Kidney capillary endothelial cell (primary cell): Measurements from ENCODE around the gene PKIG.

ENCODE experiments used
- DNase-seq: peaks from one replicate; pipeline ENCODE4 v3.0.0-alpha.2; 2018; ENCODE audit warnings: low spot score

Gene PKIG

DNA sequence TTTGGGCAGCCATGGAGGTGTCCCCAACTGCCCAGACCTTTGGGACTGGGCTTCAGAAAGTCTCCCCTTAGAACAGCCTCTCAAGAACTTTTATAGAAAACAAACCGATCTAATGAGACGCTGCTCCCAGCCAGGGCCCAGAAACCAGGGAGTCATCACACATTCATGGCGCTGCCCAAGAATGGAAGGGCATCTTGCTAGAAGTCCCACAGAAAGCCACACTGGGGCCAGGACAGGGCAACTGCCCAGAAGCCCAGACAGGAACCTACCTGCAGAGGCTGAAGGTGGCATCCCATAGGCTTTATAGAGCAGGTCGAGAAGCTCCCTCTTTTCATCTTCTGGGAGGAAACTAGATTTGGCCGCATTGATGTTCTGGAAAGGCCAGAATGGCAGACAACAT is 37.7 kb downstream of the PKIG start:
- no peak for DNase-seq

DNA sequence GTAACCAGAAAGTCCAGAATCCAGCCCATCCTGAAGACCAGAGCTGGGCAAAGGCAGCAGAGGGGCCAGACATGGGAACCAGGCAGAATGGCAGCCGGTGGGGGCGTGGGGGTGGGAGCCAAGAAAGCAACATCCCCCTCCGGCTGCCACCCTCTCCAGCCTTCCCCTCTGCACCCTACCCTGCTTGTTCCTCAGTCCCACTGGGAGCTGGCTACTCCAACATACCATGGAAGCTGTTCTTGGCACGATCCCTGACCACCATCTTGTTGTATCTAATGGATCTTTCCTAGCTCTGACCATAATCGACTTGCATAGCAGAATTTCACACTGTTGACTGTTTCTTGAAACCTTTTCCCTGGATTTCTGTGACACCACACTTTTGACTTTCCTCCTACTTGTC is 38.9 kb downstream of the PKIG start:
- DNase-seq = no peak

DNA sequence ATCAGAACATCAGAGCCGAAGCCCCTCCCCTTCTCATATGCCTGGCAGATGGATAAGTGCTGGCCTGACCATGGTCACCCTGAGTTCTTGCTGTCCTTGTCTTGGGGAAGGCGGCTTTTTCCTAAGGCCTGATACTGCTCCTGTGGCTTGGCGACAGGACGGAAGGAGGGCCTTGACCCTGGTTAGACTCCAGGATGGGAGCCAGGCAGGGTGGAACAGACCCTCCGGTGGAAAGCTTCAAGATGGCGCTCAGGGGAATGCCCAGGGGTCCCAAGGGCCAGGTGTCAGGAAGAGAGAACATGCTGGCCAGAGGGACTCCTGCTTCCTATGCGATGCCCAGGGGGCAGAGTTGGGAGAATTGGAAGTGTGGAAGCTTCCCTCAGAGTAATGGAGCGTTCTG is 39.6 kb downstream of the PKIG start:
- no peak for DNase-seq

DNA sequence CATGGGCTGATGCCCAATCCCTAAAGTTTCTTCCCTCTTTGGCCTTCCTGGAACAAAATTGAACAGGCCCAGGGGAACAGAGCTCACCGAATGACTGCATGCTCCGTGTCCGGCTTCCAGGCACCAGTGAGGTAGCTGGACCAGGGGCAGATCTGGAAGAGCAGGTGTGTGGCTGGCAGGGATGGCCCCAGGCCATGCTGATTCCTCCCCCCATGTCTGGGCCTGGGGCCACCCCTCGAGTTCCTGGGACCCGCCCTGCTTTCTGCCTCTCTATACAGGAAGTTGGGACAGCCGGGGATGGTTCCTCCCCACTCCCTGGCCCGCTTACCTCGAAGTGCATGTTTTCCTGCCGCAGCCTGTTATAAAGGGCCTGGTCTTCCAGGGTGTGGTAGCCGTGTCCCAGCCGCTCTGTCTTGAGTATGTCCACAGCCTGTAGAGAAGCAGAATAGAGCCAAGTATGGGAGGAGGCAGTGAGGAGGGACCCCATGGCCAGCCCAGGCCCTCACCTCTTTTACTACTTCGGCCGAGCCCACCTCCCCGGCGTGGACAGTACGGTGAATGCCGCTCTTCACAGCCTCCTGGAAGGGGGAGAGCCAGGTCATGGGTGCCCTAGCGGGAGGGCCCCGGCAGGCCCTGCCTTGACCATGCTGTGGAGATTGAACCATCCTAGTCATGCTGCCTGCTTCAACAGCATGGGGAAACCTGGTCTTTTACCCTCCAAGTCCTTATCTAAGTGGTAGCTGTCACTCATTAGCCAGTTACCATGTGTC is 40.3 kb downstream of the PKIG start:
- DNase-seq = no peak

DNA sequence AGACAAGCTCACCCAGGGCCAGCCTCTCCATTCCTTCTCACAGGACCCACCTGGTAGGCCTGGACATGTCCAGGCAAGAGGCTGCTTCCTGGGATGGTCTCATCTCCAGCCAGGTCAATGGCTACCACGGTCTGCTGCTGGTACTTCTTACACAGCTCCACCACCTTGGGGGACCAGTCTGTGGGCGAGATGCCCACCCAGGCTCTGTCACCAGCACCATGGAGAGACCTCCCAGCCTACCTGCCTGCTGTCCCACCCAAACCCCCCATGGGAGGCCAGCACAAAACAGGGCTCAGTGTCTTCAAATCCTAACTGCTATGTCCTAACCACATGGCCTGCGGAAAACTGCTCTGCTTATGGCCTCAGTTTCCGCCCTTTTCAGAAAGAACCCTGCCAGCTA is 41.8 kb downstream of the PKIG start:
- no peak for DNase-seq

DNA sequence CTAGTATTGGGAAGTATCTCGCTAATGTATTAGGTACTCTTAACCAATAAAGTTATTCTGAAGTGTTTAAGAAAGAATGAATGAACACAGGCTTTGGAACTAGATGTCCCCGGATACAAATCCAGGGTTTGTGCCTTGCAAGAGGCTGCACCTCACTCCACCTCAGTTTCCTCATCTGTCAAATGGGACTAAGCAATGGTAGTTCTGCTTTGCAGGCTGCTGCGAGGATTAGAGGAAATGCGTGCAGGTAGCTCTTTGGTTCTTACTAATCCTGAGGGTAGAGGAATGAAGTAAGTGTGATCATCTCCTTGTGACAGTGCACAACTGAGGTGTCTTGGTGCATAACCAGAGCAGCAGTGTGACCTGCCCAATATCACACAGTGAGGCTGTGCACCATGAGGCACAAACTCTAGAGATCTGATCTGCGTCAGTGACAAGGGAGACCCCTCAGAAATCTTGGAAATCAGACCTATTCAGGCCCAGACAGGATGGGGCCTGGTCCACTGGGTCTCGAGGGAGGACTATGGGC is 42.4 kb downstream of the PKIG start:
- no peak for DNase-seq

DNA sequence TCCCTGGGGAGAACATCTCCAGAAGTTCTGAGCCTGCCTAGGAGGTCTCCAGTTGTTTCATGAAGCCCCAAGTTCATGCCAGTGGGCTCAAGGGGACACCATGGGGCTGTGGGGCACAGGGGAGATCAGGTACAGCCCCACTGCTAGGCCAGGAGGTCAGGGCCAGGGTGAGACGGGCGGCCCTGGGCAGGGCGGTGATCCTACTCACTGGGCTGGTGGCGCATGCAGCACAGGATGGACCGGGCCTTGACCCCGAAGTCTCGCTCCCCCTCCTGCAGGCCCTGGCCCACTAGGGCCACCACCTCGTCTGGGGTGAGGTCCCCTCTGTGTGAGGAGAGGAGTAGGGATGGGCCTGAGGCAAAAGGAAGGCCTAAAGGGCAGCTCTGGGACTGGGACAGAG is 43.0 kb downstream of the PKIG start:
- no peak for DNase-seq

DNA sequence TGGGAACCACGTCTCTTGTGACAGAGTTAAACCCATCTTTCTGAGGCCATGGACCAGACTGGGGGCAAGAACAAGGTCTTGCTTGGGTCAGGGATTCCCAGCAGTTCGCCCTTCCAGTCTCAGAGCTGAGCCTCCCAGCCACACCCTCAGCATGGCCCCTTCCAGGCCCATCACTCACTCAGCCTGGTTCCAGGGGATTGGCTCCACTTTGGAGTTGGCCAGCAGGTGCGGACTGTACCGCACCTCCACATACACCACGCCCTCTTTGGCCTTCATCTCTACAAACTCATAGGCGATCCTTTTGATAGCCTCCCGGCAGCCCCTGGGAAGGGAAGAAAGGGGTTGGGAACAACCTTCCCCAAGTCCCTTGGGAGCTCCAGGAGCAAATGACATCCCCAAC is 43.9 kb downstream of the PKIG start:
- no peak for DNase-seq

DNA sequence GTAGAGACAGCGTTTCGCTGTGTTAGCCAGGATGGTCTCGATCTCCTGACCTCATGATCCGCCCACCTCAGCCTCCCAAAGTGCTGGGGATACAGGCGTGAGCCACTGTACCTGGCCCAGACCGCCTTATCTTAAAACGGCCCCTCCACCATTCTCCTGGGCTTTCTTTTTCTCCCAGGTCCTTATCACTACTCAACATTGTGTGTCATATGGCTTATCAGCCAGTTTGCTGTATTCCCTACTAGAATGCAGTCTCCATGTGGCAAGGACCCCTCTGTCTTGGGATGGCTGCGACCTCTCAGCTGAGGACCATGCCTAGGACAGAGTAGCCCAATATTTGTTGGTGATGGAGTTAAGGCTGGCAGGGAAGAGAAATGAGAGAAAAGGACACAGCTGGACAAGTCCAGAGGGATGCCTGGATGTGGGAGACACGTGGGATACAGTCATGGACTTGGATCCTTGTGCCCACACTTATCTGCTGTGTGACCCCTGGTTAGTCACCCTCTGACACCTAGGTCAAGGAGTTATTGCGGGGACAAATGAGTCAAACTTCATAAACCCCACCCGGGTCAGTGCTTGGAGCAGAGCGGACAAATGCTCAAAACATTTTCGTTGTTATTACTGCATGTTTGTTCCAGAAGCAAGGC is 45.1 kb downstream of the PKIG start:
- DNase-seq = no peak

DNA sequence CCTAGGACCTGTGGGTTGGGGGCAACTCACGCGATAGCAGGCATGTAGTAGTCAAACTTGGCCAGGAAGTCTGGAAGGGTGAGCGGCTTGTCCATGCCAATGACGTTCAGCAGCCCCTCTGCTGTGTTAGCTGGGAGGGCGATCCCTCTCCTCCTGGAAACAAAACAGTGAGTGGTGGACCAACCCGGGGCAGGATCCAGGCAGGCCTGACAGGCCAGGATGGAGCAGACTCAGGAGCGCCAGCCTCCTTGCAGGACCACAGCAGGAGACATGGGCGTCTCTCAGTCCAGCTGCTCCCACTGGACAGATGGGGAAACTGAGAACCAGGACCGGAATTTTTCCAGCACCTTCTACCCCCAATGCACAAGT is 46.6 kb downstream of the PKIG start:
- DNase-seq = no peak

DNA sequence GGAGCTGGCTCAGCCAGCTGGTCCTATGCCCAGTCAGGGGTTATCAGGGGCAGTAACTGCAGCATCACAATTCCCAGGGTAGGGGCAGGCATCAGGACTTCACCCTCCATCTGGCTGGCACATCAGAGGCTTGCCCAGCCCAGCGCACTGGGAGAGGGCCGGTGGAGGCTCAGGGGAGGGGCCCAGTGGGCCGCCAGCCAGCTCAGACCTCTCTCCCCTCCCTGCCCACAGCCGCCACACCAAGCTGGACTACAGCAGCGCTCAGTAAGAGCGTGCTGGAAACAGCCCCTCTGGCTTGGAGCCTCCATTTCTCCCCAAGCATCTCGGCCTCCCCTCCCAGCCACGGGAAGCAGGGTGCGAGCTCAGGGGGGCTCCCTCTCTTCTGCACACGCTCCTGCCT is 47.2 kb downstream of the PKIG start:
- DNase-seq = no peak

DNA sequence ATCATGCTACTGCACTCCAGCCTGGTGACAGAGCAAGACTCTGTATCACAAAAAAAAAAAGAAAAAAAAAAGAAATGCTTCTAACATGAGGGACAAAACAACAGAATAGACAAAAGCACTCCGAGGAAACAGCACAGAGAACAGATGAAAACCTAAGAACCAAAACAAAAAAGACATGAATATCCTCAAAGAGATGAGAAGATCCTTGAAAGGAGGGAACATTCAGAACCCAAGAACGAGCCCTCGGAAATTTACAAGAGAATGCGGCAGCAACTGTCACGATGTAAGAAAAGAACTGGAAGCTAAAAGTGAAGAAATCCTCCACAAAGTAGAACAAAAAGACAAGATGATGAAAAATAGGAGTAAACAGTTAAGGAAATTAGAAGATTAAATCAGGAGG is 47.9 kb downstream of the PKIG start:
- DNase-seq = no peak

DNA sequence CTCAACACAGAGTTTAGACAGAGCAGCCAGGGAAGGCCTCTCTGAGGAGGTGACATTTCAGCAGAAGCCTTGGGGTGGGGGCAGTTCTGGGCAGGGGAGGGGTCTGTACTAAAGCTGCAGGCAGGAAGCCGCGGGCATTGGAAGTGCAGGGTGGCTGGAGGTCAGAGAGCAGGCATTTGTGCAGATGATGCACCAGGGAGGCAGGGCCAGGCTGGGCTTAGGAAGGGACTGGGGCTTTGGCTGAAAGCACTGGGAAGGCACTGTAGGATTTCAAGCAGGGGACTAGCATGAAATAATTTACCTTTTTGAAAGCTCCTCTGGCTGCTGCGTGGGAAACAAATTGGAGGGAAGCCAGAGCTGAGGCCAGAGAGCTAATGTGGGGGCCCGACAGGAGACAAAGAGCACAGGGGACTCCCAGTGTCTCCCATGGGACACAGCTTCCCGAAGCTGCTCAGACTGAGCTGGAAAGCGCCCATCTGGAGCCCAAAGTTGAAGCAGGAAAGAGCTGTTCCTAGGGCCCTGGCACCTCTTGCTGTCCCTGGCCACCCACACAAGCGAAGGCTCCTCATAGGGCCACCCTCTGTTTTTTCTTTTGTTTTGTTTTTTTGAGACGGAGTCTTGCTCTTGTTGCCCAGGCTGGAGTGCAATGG is 49.8 kb downstream of the PKIG start:
- no peak for DNase-seq

DNA sequence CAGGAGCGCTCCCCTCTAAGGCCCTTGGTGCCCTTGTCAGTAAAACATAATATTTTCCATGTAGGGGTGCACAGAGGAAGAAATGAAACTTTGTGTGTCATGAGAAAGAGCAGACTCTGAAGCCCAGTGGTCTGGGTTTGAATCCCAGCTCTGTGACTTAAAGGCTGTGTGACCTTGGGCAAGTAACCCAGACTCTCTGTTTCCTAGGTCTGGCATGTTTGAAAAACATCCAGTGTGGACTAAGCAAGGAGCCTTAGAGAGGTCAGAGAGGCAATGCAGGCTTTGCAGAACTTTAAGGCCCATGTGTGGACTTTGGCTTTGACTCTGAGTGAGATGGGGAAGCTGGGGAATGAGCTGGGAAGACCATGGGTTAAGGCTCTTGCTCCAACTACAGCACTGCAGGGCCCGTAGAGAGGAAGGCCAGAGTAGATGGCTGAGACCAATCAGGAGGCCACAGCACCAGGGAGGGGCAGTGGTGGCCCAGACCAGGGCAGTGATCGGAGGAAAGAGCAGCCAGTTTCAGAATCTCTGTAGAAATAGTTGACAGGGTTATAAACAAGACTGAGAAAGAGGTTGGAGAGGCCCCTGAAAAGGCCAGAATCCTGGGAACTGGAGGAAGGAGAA is 50.9 kb downstream of the PKIG start:
- no peak for DNase-seq

DNA sequence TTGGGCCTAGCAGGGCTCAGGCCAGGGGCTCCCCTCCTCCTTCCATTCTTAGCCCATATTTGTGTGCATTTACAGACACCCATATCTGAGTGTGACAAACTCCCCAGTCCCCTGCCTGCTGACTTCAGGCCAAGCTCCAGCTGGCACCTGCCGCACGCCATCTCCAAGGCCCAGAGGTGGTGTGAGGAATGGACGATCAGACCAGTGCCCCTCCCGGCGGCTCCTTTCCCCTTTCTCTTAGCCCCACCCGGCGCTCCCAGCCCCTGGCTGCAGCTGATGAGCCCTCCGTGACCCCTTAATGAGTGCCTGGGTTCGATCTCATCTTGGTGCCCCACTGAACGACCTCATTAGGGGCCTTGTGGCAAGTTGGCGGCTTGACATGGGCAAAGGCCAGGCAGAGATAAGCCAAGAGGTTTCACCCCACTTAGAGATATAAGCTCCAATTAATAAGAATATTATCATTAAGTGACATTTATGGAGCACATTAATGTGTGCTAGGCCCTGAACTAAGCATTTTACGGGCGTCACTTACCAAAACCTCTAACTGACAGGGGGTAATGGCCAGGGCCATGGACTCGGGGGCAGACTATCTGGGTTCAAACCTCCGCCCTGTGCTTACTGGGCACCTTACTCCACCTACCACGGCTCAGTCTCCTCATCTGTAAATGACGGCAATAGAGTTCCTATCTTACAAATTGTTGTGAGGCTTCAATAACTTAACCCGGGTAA is 51.7 kb downstream of the PKIG start:
- no peak for DNase-seq

DNA sequence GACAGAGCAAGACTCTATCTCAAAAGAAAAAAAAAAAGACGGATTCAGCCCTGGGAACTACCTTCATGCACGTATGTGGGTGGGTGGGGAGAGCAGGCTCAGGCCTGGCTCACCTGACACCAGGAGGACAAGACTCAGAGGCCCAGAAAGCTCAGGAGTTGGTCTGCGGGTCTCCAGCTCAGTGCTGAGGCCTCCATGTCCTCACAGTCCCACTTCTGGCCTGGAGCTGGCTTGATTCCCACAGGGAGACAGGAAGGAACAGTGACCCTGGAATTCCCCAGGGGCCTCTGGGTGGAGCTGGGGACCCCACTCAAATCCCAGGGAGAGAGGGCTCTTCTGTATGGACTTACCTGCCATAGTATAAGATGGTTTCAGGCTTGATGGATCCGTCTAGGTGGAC is 53.5 kb downstream of the PKIG start:
- DNase-seq = no peak

DNA sequence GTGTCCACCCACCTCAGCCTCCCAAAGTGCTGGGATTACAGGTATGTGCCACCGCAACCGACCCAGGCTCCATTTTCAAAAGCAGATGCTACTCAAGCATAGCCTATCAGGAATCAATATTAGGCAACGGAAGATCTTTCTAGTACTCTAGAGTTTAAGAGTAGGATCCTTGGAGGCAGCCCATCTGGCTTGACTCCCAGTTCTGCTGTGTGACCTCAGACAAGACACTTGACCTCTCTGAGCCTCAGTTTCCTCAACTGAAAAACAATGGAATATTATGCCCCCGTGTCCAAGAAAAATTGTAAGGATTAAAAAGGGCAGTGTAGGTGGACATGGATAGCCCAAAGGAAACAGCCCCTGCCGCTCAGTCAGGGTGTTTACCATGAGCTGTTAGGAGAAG is 54.7 kb downstream of the PKIG start:
- DNase-seq = no peak

DNA sequence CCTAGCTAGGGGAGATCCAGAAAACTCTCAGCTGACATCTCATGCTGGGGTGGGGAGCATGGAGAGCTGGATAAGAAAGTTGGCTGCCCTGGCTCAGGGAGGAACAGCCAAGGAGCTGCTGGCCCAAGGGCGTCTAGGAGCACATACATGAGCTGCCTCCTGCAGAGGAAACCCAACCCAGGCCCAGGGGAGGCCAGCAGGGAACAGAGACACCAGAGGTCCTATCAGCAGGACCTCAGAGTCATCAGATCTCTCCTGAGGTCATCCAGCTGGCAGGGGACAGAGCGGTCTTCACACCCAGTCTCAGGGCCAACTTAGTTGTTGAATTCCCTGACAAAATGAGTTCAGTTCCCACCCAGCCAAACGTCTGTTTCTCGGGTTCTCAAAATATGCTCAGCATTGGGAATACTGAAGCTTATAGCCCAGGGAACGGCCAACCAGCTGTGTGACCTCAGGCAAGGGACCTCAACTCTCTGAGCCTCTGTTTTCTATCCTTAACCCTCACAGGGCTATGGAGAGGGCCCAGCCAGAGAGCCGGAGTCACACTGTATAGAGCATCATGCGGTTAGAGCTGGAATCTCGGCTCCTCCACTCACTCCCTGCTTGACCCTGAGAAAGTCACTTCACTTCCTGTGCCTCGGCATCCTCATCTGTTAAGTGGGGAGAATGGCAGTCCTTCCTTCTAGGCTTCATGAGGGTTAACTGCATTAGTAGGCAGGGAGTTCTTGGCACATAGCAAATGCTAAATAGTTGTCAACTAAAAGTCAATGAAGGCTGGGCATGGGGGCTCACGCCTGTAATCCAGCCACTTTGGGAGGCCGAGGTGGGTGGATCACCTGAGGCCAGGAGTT is 55.4 kb downstream of the PKIG start:
- no peak for DNase-seq

DNA sequence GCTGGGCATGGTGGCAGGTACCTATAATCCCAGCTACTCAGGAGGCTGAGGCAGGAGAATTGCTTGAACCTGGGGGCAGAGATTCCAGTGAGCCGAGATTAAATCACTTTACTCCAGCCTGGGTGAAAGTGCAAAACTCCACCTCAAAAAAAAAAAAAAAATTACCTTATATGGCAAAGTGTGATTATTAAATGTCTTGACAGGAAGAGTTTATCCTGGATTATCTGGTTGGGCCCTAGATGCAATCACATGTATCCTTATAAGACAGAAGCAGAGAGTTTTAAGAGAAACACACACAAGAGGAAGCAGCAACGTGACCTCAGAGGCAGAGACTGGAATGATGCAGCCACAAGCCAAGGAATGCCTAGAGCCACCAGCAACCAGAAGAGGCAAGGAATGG is 58.1 kb downstream of the PKIG start:
- DNase-seq = no peak

DNA sequence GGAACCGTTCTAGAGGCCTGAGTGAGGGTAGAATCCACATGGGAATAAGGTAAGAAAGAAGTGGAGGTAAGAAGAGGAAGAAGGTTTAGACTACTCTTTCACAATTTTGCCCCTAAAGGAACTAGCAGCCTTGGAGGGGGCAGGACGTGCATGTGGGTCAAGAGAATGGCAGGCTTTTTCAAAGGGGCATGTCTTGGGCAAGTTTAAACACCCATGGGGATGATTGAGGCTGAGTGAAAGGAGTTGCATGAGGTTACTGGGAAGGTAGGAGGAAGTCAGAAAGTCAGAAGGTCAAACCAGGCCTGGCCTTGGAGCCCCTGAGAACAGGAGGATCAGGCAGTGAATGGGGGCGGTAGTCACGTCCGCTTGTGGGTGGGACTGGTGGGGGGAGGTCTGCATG is 58.9 kb downstream of the PKIG start:
- DNase-seq = no peak
